Psoas muscle (tissue), 8 donors: ENCODE measurements around the gene AK9. TPM values are rescaled to one million over a fixed set of nuclear protein-coding genes. Genes with fewer than 3 reads are reported as not detected.

ENCODE experiments used
- ATAC-seq, 4 donors: fragments of 200-7000 bp; cut with Tn5 transposase; one replicate each; pipeline ENCODE4 v1.9.1; 2020; ENCODE audit warnings: moderate library complexity in 3 of 4, mild to moderate bottlenecking in 2 of 4
- DNase-seq, 2 donors: peaks; one replicate each; pipeline ENCODE4 v3.0.0-alpha.2; 2020
- H3K27ac ChIP-seq: fragments of 200-600 bp; one replicate; pipeline ENCODE4 v1.8.0; 2022
- H3K27me3 ChIP-seq, 3 donors: fragments of 200-600 bp in 1 of 3; one replicate each; pipeline versions ENCODE4 v1.6.1 to v1.8.0; 2013 to 2022; ENCODE audit warnings: low read length in 2 of 3, mild to moderate bottlenecking in 2 of 3, moderate library complexity in 1 of 3; ENCODE audit not compliant: insufficient read depth in 3 of 3
- H3K36me3 ChIP-seq, 2 donors: fragments of 200-600 bp in 1 of 2; one replicate each; pipeline versions ENCODE4 v1.6.1 to v1.8.0; 2013 to 2022; ENCODE audit warnings: low read depth in 1 of 2, mild to moderate bottlenecking in 1 of 2, moderate library complexity in 1 of 2; ENCODE audit not compliant: insufficient read depth in 1 of 2
- H3K4me1 ChIP-seq: fragments of 200-600 bp; one replicate; pipeline ENCODE4 v1.8.0; 2022
- H3K4me3 ChIP-seq: fragments of 200-600 bp; one replicate; pipeline ENCODE4 v1.8.0; 2022; ENCODE audit warnings: mild to moderate bottlenecking
- H3K9me3 ChIP-seq: fragments of 200-600 bp; one replicate; pipeline ENCODE4 v1.8.0; 2022
- WGBS, 3 donors: extraction: QIAGEN DNeasy Blood & Tissue Kit; methylation state at CpG; one replicate each; pipeline versions ENCODE4 v1.1.6 to v1.1.7; 2013; 5-methylcytosine and 5-hydroxymethylcytosine counted together
- intact Hi-C, 2 donors: fragments of 100-400 bp; cut with DNase I; formaldehyde crosslinking; loops; one replicate each; pipeline versions ENCODE4 v1.11.0 to v1.14.2; 2022
- polyA plus RNA-seq, 3 donors: library from polyadenylated mRNA; stranded (reverse); fragments of 200-250 nt; gene quantifications; one replicate each; pipeline ENCODE4 v1.2.3, GENCODE V29; 2013
- total RNA-seq, 4 donors: library from RNA; stranded (reverse); fragmentation: NEBNext Ultra II Directional in 2 of 4; extraction: Animal tissue kit (Norgen Biotek cat#: 25700) in 2 of 4; gene quantifications; one replicate each; pipeline versions ENCODE4 v1.2.1 to v1.2.4, GENCODE V29; 2021 to 2023
- TF ChIP-seq, protein P1 (sequence below): fragments of 200-600 bp; IDR thresholded peaks from one replicate; pipeline ENCODE4 v1.8.0; 2022; ENCODE audit warnings: antibody characterized with exemption
- donor health status: healthy with polysubstance abuse.
- donor health status: DM: no; HTN: no; CAD: no; lungs with moderate emphysema.
- donor health status: Bipolar disorder and iron deficiency.
- donor health status: healthy.
- donor health status: DM: yes; HTN: yes; CAD: no.
- donor health status: DM: no; HTN: no; CAD: no.
- donor health status: DM: no; HTN: no; CAD: no.
- donor health status: DM: yes; HTN: yes; CAD: no.

Gene AK9
- total and polyA plus RNA-seq, 7 donors = 2.0 to 7.4 (median 5.3) TPM

- WGBS, 3 donors = 65 to 74% (median 71%) methylated on average over 4 of the region's 4 CpGs
Observed at GRCh38 chr6:109508166-109508860, 182.7 kb downstream of the AK9 start.

DNA sequence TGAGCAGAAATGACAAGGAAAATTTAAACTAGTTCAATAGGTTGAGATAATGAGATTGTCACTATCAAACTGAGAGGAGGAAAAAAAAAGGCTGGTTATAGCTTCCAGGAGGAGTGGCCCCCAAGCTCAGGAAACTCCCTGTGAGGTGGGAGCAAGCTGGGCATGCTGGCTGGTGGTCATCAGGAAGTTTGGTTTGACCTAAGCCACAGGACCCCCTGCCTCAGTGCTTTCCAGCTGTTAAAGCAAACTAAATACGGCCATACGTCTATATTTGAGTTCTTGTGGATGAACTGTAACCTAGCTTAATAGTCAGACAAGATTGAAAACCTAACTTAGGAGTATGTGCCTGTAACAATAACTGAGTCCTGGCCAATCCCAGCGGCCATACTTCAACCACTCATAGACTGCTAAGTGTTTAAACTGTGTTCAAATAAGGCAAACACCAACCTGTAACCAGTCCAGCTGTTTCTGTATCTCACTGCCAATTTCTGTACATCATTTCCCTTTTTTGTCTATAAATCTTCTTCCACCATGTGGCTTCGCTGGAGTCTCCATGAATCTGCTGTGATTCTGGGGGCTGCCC lies 183.4 kb downstream of the AK9 start:
- intact Hi-C loops = no loop called here
- WGBS, 3 donors = 76 to 81% (median 79%) methylated on average over 4 of the region's 4 CpGs
- no peak overlapping the region for H3K27ac ChIP-seq
- no peak overlapping the region for H3K4me3 ChIP-seq
- DNase-seq (no peak), ATAC-seq (no peak)
- H3K9me3 ChIP-seq = no peaks in the 10 kb centered on the region
- no peaks in the 10 kb centered on the region for H3K27me3 ChIP-seq
- H3K4me1 ChIP-seq = no peaks in the 10 kb centered on the region
- TF ChIP-seq, protein P1, sequence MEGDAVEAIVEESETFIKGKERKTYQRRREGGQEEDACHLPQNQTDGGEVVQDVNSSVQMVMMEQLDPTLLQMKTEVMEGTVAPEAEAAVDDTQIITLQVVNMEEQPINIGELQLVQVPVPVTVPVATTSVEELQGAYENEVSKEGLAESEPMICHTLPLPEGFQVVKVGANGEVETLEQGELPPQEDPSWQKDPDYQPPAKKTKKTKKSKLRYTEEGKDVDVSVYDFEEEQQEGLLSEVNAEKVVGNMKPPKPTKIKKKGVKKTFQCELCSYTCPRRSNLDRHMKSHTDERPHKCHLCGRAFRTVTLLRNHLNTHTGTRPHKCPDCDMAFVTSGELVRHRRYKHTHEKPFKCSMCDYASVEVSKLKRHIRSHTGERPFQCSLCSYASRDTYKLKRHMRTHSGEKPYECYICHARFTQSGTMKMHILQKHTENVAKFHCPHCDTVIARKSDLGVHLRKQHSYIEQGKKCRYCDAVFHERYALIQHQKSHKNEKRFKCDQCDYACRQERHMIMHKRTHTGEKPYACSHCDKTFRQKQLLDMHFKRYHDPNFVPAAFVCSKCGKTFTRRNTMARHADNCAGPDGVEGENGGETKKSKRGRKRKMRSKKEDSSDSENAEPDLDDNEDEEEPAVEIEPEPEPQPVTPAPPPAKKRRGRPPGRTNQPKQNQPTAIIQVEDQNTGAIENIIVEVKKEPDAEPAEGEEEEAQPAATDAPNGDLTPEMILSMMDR = no peak
- H3K36me3 ChIP-seq = no peaks in the 10 kb centered on the region

More at GRCh38 chr6:109508166-109508860, 182.7 kb downstream of the AK9 start:
- Histone ChIP-seq H3K9me3 (no peaks in the 10 kb centered on the region), H3K4me3 (no peak overlapping the region), H3K27me3 (no peaks in the 10 kb centered on the region), H3K4me1 (no peaks in the 10 kb centered on the region), H3K36me3 (no peaks in the 10 kb centered on the region), H3K27ac (no peak overlapping the region)
- DNase-seq (no peak), ATAC-seq (no peak)
- TF ChIP-seq, protein P1 = no peak
- intact Hi-C loops = no loop called here

DNA sequence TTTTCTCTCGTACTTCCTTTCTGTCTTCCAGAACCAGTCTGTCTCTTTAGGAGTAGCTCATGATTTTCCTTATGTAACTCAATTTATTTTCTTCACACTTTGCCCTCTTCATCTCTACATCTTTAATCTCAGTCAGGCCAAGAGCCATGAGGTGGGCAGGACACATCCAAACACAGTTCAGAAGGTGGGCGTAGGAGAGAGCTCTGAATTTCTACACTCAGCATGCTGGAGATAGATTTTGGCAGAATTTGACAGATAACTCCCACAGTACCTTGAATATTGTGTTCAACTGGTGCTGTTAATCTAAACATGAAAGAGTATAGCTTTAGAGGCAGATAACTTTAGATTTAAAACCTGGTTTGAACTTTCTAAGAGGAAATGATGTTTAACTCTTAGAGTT lies 184.2 kb downstream of the AK9 start:
- TF ChIP-seq, protein P1 = no peak
- Histone ChIP-seq H3K36me3 (no peaks in the 10 kb centered on the region), H3K27ac (no peak overlapping the region), H3K4me1 (no peaks in the 10 kb centered on the region), H3K9me3 (no peaks in the 10 kb centered on the region), H3K27me3 (no peaks in the 10 kb centered on the region), H3K4me3 (no peak overlapping the region)
- no peak for ATAC-seq
- DNase-seq = no peak
- WGBS, 3 donors = 87 to 89% (median 89%) methylated on average over 2 of the region's 2 CpGs
- intact Hi-C loops = no loop called here

GRCh38 chr6:109506314-109506713 lies 184.7 kb downstream of the AK9 start:
- Histone ChIP-seq H3K27me3 (no peaks in the 10 kb centered on the region), H3K36me3 (no peaks in the 10 kb centered on the region), H3K9me3 (no peaks in the 10 kb centered on the region), H3K4me1 (no peaks in the 10 kb centered on the region), H3K27ac (no peak overlapping the region), H3K4me3 (no peak overlapping the region)
- TF ChIP-seq, protein P1 = no peak
- intact Hi-C loops = no loop called here
- ATAC-seq (no peak), DNase-seq (no peak)
- WGBS, 3 donors = 91 to 98% (median 95%) methylated on average over 2 of the region's 2 CpGs
